Measurements from ENCODE around the gene PFDN2. TPM values are rescaled to one million over a fixed set of nuclear protein-coding genes. Genes with fewer than 3 reads are reported as not detected.

The PFDN2 gene
- total and polyA plus RNA-seq, 2 experiments from 2014 or later: 45.6 to 352 TPM

DNA sequence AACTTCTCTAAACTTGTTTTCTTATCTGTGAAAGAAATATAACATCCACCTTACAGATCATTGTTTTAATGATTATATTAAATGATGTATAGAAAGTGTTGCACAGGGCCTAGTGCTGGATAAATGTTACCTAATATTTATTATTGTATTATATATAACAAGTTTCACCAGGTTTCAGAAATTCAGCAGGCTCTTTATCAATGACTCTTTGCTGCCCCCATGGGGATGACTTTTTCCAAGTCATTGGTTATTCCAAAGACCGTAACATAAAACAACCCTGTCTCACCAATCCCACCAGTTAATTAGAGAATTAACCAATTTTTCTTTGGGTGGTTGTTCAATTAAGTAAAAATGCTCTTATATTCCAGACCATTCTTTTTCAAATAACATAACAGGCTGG is 21.9 kb upstream of the PFDN2 start:
- Histone ChIP-seq H3K4me1 (ENCODE audit: insufficient read depth) (peaks cover 8% of the 10 kb centered on the region; the same call in 1 of the 2 replicates), H3K4me2 (no peak overlapping the region), H3K79me2 (replicated peaks; ENCODE audit: insufficient read depth) (peaks cover 12% of the 10 kb centered on the region), H3K27me3 (ENCODE audit: insufficient read depth) (no peaks in the 10 kb centered on the region), H3F3A (replicated peaks; ENCODE audit: low read depth) (no peaks in the 10 kb centered on the region; the same call in 1 of the 2 replicates), H2AFZ (no peak overlapping the region), H3K4me3 (no peak overlapping the region), H3K27ac (ENCODE audit: low read depth) (peak overlapping the region; percentile 4; the same call in 1 of the 2 replicates), H3K36me3 (ENCODE audit: insufficient read depth) (no peaks in the 10 kb centered on the region), H3K9me2 (ENCODE audit: insufficient read depth) (no peaks in the 10 kb centered on the region), H4K20me1 (replicated peaks; ENCODE audit: insufficient read depth) (no peaks in the 10 kb centered on the region; the same call in 1 of the 2 replicates)
- TF ChIP-seq EZH2phosphoT487 (IDR thresholded peaks at IDR 0.05; ENCODE audit: unreplicated experiment): no peak
- TF ChIP-seq, protein P1, sequence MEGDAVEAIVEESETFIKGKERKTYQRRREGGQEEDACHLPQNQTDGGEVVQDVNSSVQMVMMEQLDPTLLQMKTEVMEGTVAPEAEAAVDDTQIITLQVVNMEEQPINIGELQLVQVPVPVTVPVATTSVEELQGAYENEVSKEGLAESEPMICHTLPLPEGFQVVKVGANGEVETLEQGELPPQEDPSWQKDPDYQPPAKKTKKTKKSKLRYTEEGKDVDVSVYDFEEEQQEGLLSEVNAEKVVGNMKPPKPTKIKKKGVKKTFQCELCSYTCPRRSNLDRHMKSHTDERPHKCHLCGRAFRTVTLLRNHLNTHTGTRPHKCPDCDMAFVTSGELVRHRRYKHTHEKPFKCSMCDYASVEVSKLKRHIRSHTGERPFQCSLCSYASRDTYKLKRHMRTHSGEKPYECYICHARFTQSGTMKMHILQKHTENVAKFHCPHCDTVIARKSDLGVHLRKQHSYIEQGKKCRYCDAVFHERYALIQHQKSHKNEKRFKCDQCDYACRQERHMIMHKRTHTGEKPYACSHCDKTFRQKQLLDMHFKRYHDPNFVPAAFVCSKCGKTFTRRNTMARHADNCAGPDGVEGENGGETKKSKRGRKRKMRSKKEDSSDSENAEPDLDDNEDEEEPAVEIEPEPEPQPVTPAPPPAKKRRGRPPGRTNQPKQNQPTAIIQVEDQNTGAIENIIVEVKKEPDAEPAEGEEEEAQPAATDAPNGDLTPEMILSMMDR (conservative IDR thresholded peaks at IDR 0.05; ENCODE audit: low read depth in 2 of 2): peak; percentile 62 to 65
- no peaks in the 10 kb centered on the region for H3K36me3 Mint-ChIP-seq (ENCODE audit: low read depth)
- no peaks in the 10 kb centered on the region for H3K27me3 Mint-ChIP-seq (ENCODE audit: insufficient read depth, low read depth, poor library complexity)
- DNase-seq (ENCODE audit: low spot score) (peak; percentile 81), ATAC-seq (peak; percentile 64)
- H3K27ac Mint-ChIP-seq: no peak overlapping the region
- H3K4me1 Mint-ChIP-seq: peaks cover 4% of the 10 kb centered on the region; the same call in 2 of the 3 replicates
- no peak overlapping the region for H3K4me3 Mint-ChIP-seq
- H3K9me3 Mint-ChIP-seq: no peaks in the 10 kb centered on the region

DNA sequence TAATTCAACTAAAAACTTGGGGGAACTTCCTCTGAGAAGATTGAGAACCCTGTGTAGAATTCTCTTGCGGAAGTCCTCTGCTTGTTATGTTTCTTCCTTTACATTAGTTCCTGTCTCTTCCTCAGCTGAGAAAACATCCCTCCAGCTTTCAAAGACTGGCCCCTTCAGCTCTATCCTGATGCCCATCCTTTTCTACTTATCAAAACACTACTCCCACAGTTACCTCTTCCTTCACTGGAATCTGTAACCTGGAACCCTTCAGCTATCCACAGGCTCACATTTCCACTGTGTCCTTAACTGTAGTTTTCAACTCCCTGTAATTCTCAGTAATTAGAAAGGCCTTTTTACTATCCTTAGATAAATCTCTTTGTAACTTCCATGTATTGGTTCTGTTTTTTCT is 20.6 kb upstream of the PFDN2 start:
- no peak overlapping the region for H3K4me3 Mint-ChIP-seq

DNA sequence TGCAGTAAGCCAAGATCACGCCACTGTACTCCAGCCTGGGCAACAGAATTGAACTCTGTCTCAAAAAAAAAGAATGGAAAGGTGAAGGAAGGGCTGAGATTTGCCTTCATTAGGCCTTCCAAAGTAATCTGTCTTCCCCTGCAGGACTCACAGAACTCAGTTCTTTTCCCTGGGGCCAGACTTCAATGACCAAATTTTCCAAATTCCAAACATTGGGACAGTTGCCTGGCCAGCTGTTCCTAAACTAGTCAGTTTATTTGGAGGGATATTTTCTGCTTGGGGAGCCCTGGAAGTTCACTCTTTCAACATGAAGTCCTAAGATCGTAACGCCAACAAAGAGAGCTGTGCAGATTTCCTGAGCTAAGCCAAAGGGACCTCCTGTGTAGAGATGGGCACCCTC is 20.0 kb upstream of the PFDN2 start:
- H3K36me3 ChIP-seq (ENCODE audit: insufficient read depth): no peaks in the 10 kb centered on the region
- H3K4me3 ChIP-seq: no peak overlapping the region
- H3K27me3 ChIP-seq (ENCODE audit: insufficient read depth): no peaks in the 10 kb centered on the region
- no peak overlapping the region for H2AFZ ChIP-seq
- peak; percentile 21 for DNase-seq (ENCODE audit: low spot score)
- H3K9me2 ChIP-seq (ENCODE audit: insufficient read depth): no peaks in the 10 kb centered on the region
- H3F3A ChIP-seq (replicated peaks; ENCODE audit: low read depth): peaks cover 10% of the 10 kb centered on the region
- no peaks in the 10 kb centered on the region; the same call in 1 of the 2 replicates for H4K20me1 ChIP-seq (replicated peaks; ENCODE audit: insufficient read depth)
- H3K27ac ChIP-seq (ENCODE audit: low read depth): no peak overlapping the region
- peaks cover 4% of the 10 kb centered on the region; the same call in 2 of the 3 replicates for H3K4me1 Mint-ChIP-seq
- no peak for ATAC-seq
- H3K36me3 Mint-ChIP-seq (ENCODE audit: low read depth): no peaks in the 10 kb centered on the region
- H3K27me3 Mint-ChIP-seq (ENCODE audit: insufficient read depth, low read depth, poor library complexity): no peaks in the 10 kb centered on the region
- H3K9me3 Mint-ChIP-seq: no peaks in the 10 kb centered on the region
- H3K79me2 ChIP-seq (replicated peaks; ENCODE audit: insufficient read depth): peaks cover 25% of the 10 kb centered on the region
- H3K4me1 ChIP-seq (ENCODE audit: insufficient read depth): peaks cover 17% of the 10 kb centered on the region
- H3K4me3 Mint-ChIP-seq: no peak overlapping the region; the same call in 2 of the 3 replicates
- no peak overlapping the region for H3K27ac Mint-ChIP-seq
- H3K4me2 ChIP-seq: no peak overlapping the region
- TF ChIP-seq EZH2phosphoT487 (IDR thresholded peaks at IDR 0.05; ENCODE audit: unreplicated experiment) (no peak), CREB1 (CRISPR knock-in tag; IDR thresholded peaks at IDR 0.05; ENCODE audit: low read depth) (no peak)
- TF ChIP-seq, protein P1 (conservative IDR thresholded peaks at IDR 0.05; ENCODE audit: low read depth in 2 of 2): no peak
- TF ChIP-seq, protein P2, sequence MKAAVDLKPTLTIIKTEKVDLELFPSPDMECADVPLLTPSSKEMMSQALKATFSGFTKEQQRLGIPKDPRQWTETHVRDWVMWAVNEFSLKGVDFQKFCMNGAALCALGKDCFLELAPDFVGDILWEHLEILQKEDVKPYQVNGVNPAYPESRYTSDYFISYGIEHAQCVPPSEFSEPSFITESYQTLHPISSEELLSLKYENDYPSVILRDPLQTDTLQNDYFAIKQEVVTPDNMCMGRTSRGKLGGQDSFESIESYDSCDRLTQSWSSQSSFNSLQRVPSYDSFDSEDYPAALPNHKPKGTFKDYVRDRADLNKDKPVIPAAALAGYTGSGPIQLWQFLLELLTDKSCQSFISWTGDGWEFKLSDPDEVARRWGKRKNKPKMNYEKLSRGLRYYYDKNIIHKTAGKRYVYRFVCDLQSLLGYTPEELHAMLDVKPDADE (IDR thresholded peaks at IDR 0.05): no peak

More for the DNA sequence above, 20.6 kb upstream of the PFDN2 start:
- no peaks in the 10 kb centered on the region for H3K27me3 ChIP-seq (ENCODE audit: insufficient read depth)
- no peak overlapping the region for H3K4me3 ChIP-seq
- no peaks in the 10 kb centered on the region for H3K36me3 ChIP-seq (ENCODE audit: insufficient read depth)
- Mint-ChIP-seq H3K36me3 (ENCODE audit: low read depth) (no peaks in the 10 kb centered on the region), H3K27ac (no peak overlapping the region), H3K4me1 (peaks cover 4% of the 10 kb centered on the region; the same call in 2 of the 3 replicates), H3K27me3 (ENCODE audit: insufficient read depth, low read depth, poor library complexity) (no peaks in the 10 kb centered on the region), H3K9me3 (no peaks in the 10 kb centered on the region)
- H4K20me1 ChIP-seq (replicated peaks; ENCODE audit: insufficient read depth): no peaks in the 10 kb centered on the region; the same call in 1 of the 2 replicates
- no peak overlapping the region for H3K27ac ChIP-seq (ENCODE audit: low read depth)
- TF ChIP-seq, protein P1 (conservative IDR thresholded peaks at IDR 0.05; ENCODE audit: low read depth in 2 of 2): no peak
- TF ChIP-seq ZNF114 (CRISPR knock-in tag; IDR thresholded peaks at IDR 0.05): no peak
- H3F3A ChIP-seq (replicated peaks; ENCODE audit: low read depth): peaks cover 6% of the 10 kb centered on the region
- no peaks in the 10 kb centered on the region for H3K9me2 ChIP-seq (ENCODE audit: insufficient read depth)
- peaks cover 17% of the 10 kb centered on the region for H3K4me1 ChIP-seq (ENCODE audit: insufficient read depth)
- no peak overlapping the region for H3K4me2 ChIP-seq
- H3K79me2 ChIP-seq (replicated peaks; ENCODE audit: insufficient read depth): peaks cover 25% of the 10 kb centered on the region
- no peak for ATAC-seq
- H2AFZ ChIP-seq: no peak overlapping the region
- no peak for DNase-seq (ENCODE audit: low spot score)
